Adipocyte (in vitro differentiated cells): ENCODE data around the gene ZNHIT6.
"Not testable (repeated sequence)": the region's sequence is repeated elsewhere in the genome, so short reads cannot be mapped to it uniquely, and the experiment has no call there.

Source experiments
- DNase-seq: peaks from one replicate; pipeline ENCODE4 v3.0.0-alpha.2; 2015; ENCODE audit warnings: low read depth
- H3K27me3 ChIP-seq: replicated peaks from 2 replicates; pipeline ENCODE4 v1.7.0; 2013; ENCODE audit warnings: mild to moderate bottlenecking, low read length, moderate library complexity; ENCODE audit not compliant: control insufficient read depth, insufficient read depth
- H3K36me3 ChIP-seq: 2 replicates; pipeline ENCODE4 v1.7.0; 2013; ENCODE audit warnings: low read length, mild to moderate bottlenecking, moderate library complexity; ENCODE audit not compliant: control insufficient read depth, insufficient read depth, severe bottlenecking
- H3K4me1 ChIP-seq: 2 replicates; pipeline ENCODE4 v1.7.0; 2013; ENCODE audit warnings: mild to moderate bottlenecking, low read length, moderate library complexity; ENCODE audit not compliant: control insufficient read depth, insufficient read depth
- H3K4me3 ChIP-seq: 2 replicates; pipeline ENCODE4 v1.7.0; 2013; ENCODE audit warnings: mild to moderate bottlenecking, low read length, moderate library complexity
- H3K9ac ChIP-seq: 2 replicates; pipeline ENCODE4 v1.7.0; 2013; ENCODE audit warnings: mild to moderate bottlenecking, low read length, moderate library complexity
- H3K9me3 ChIP-seq: 2 replicates; pipeline ENCODE4 v1.7.0; 2013; ENCODE audit warnings: mild to moderate bottlenecking, low read length, moderate library complexity; ENCODE audit not compliant: control insufficient read depth

ZNHIT6 gene

DNA sequence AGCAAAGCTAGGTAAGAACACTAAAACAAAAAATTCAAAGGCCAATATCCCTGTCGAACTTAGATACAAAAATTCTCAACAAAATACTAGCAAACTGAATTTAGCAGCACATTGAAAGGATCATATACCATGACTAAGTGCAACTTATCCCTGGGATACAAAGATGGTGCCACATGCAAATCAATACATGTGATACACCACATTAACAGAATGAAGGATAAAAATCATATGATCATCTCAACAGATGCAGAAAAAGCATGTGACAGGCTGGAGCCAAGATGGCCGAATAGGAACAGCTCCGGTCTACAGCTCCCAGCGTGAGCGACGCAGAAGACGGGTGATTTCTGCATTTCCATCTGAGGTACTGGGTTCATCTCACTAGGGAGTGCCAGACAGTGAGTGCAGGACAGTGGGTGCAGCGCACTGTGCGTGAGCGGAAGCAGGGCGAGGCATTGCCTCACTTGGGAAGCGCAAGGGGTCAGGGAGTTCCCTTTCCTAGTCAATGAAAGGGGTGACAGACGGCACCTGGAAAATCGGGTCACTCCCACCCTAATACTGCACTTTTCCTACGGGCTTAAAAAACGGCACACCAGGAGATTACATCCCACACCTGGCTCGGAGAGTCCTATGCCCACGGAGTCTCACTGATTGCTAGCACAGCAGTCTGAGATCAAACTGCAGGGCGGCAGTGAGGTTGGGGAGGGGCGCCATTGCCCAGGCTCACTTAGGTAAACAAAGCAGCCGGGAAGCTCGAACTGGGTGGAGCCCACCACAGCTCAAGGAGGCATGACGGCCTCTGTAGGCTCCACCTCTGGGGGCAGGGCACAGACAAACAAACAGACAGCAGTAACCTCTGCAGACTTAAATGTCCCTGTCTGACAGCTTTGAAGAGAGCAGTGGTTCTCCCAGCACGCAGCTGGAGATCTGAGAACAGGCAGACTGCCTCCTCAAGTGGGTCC, 66.4 kb downstream of the ZNHIT6 start:
- not testable (repeated sequence) for H3K9ac ChIP-seq, H3K4me3 ChIP-seq, H3K4me1 ChIP-seq, DNase-seq, H3K27me3 ChIP-seq
- H3K9me3 ChIP-seq = peaks cover 18% of the 10 kb centered on the region
- peaks cover 15% of the 10 kb centered on the region for H3K36me3 ChIP-seq

DNA sequence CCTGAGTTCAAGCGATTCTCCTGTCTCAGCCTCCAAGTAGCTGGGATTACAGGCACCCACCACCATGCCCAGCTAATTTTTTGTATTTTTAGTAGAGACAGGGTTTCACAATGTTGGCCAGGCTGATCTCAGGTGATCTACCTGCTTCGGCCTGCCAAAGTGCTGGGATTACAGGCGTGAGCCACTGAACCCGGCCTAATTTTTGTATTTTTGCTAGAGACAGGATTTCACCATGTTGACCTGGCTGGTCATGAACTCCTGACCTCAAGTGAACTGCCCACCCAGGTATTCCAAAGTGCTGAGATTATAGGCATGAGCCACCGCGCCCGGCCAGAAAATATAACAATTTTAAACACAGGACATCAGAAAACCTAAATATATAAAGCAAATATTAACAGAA, 68.3 kb downstream of the ZNHIT6 start:
- Histone ChIP-seq H3K36me3 (peaks cover 25% of the 10 kb centered on the region), H3K9me3 (peaks cover 18% of the 10 kb centered on the region)
- not testable (repeated sequence) for H3K4me3 ChIP-seq, H3K4me1 ChIP-seq, DNase-seq, H3K27me3 ChIP-seq, H3K9ac ChIP-seq

DNA sequence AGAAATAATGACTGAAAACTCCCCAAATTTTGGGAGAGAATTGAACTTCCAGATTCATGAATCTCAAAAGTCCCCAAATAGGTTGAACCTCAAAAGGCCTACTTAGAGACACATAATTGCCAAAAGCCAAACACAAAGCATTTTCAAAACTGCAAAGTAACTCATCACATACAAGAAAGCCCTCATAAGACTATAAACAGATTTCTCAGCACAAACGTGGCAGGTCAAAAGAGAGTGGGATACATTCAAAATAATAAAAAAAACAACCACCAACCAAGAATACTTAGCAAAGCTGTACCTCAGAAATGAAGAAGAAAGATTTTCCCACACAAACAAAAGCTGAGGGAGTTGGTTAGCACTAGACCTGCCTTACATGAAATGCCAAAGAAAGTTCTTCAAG, 69.8 kb downstream of the ZNHIT6 start:
- Histone ChIP-seq H3K9me3 (peaks cover 18% of the 10 kb centered on the region), H3K4me3 (peak overlapping the region; percentile 17), H3K4me1 (no peaks in the 10 kb centered on the region), H3K9ac (no peak overlapping the region), H3K27me3 (no peaks in the 10 kb centered on the region), H3K36me3 (peaks cover 25% of the 10 kb centered on the region)
- no peak for DNase-seq

DNA sequence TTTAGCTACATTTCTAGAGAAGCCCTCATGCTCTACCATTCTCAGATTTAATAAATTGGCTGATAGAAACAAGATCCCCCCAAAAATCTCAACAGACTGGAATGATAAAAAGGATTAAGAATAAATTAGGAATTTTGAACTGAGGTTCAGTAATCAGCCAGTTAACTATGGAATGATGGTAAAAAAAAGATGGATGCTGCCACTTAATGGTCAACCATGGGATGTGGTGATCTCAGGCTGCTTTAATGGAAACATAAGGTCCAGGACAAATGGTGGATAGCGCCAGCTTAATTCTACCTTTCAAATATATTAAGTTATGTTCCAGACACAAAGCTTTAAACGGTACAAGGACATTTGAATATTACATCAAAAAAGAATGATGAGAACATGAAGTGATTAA, 77.7 kb downstream of the ZNHIT6 start:
- H3K4me1 ChIP-seq = peaks cover 12% of the 10 kb centered on the region
- H3K9me3 ChIP-seq = no peaks in the 10 kb centered on the region
- H3K27me3 ChIP-seq = no peaks in the 10 kb centered on the region
- no peak overlapping the region for H3K9ac ChIP-seq
- H3K36me3 ChIP-seq = peaks cover 4% of the 10 kb centered on the region
- H3K4me3 ChIP-seq = no peak overlapping the region
- no peak for DNase-seq

DNA sequence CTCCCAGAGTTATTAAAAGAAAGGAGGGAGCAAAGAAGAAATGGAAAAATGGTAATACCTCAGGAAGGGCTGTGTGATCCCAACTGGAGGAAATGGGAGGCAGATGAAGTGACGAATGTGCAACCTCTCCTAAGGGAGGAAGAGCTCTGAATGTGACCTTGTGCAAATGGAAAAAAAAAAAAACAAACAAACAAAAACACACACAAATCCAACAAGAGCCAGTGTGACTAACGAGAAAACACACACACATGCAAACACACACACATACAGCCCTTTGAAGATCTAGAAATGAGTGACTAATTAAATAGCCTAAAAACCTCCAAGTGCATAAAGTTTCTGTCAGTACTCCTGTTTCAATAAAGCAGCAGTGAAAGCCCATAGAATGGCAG, 78.7 kb downstream of the ZNHIT6 start:
- no peaks in the 10 kb centered on the region for H3K27me3 ChIP-seq
- DNase-seq = no peak
- no peaks in the 10 kb centered on the region for H3K36me3 ChIP-seq
- no peaks in the 10 kb centered on the region for H3K9me3 ChIP-seq
- no peak overlapping the region for H3K4me3 ChIP-seq
- H3K4me1 ChIP-seq = peaks cover 12% of the 10 kb centered on the region
- H3K9ac ChIP-seq = peak overlapping the region; percentile 56

DNA sequence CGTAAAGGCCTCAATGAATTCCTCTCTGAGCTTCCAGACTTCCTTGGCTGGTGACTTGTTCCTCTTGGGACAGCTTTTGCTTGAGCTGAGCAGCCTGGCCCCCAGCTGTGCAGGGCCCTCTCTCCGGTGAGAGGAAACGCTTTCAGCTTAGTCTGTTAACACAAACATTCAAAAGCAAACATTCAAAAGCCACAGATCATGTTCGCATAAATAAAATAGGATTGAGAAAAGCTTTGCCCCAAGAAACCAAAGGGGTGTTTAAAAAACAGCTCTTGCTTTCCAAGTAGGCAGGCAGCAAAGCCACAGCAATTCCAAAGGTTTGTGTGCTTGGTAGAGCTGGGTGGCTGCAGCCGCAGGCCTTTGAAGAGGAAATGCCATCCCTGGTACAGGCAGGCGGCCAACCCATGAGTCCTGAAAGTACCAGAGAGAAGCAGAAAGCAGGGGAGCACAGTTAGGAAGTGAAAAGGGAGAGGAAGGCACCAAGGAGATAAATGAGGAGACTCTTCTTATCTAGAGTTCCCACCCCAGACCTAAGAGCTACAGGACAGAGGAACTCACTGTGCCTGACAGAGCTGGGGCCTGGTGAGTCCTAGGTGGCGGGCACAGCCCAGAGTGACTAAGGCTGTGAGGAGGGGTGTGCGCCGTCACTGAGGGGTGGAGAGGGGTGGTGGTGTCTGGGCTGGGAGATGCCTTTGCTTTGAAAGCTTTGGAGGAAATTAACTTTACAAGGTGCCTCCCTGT, 79.3 kb downstream of the ZNHIT6 start:
- H3K9ac ChIP-seq = peak overlapping the region; percentile 56
- H3K36me3 ChIP-seq = no peaks in the 10 kb centered on the region
- H3K9me3 ChIP-seq = no peaks in the 10 kb centered on the region
- peaks cover 12% of the 10 kb centered on the region for H3K4me1 ChIP-seq
- no peaks in the 10 kb centered on the region for H3K27me3 ChIP-seq
- no peak overlapping the region for H3K4me3 ChIP-seq
- peak; percentile 85 for DNase-seq

DNA sequence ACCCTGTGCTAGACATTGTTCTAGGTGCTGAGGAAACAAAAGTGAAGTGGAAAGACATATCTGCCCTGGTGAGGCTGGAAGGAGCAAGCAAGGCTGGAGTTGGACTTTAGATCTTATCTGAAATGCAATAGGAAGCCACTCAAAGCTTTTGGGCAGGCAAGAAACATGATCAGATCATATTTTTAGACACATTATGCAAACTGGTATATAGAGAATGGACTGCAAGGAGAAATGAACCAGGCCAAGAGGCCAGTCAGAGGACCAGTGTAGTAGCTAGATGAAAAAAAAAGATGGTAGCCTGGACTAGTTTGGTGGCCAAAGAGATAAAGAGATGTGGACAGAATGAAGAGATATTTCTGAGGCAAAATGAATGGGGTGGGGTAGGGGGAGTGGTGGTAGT, 81.4 kb downstream of the ZNHIT6 start:
- Histone ChIP-seq H3K27me3 (no peaks in the 10 kb centered on the region), H3K9me3 (peaks cover 8% of the 10 kb centered on the region), H3K9ac (no peak overlapping the region), H3K4me1 (peaks cover 12% of the 10 kb centered on the region), H3K4me3 (no peak overlapping the region), H3K36me3 (no peaks in the 10 kb centered on the region)
- no peak for DNase-seq

DNA sequence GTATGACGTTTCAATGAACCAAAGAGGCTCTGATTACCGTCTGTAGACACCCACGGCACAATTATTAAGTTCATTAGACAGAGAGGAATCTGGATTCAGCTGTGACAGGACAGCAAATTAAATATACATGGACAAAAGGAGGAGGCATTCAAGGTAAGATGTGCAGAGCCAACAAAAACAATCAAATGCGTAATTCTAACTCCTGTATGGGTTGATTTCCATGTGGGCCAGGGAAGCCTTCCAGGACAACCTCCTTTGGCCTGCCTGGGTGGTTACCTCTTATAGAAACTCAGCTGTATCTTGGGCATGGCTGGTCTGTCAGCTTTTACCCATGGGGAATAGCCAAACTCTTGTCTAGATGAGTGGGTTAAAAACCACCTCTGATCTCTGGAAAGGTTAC, 83.9 kb downstream of the ZNHIT6 start:
- Histone ChIP-seq H3K9ac (no peak overlapping the region), H3K9me3 (peaks cover 21% of the 10 kb centered on the region), H3K36me3 (no peaks in the 10 kb centered on the region), H3K27me3 (no peaks in the 10 kb centered on the region), H3K4me3 (no peak overlapping the region), H3K4me1 (peaks cover 10% of the 10 kb centered on the region)
- DNase-seq = no peak

DNA sequence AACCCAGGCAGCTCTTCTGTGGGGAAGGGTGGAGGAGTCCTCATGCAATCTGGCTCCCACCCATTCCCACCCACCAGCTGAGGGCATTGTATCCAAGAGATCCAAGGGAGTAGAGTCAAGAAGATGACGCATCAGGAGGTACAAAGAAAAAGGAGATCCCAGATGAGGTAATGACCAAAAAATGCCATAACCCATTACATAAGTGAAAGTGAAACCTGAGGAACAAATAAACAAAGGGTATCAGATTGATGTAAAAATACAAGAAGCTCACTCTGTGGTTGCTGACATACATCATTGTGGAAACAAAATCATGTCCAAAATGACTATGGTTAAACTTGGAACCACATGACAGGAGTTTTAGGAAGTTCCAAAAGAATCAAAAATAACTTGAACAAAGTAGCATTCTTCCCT, 85.2 kb downstream of the ZNHIT6 start:
- DNase-seq = peak; percentile 62
- H3K9ac ChIP-seq = no peak overlapping the region
- no peaks in the 10 kb centered on the region for H3K27me3 ChIP-seq
- no peaks in the 10 kb centered on the region for H3K4me1 ChIP-seq
- H3K9me3 ChIP-seq = peaks cover 21% of the 10 kb centered on the region
- no peak overlapping the region for H3K4me3 ChIP-seq
- H3K36me3 ChIP-seq = no peaks in the 10 kb centered on the region

DNA sequence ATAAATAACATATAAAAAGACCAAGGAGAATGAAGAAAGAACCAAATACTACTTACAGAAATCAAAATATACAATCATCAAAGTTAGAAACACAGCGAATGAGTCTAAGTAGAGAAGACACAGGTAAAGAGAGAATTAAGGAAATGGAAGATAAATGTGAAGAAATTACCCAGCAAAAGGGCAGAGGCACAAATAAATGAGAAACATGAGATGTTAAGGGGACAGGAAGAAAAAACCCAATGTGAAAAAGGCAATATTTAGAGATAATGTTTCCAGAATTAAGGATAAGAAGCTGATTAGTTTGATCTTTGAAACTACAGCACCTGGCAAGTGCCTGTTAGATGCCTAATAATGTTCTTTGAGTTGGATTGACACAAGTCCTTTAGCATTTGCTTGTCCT, 86.8 kb downstream of the ZNHIT6 start:
- no peak for DNase-seq
- peak overlapping the region; percentile 39 for H3K4me3 ChIP-seq
- peaks cover 21% of the 10 kb centered on the region for H3K9me3 ChIP-seq
- no peaks in the 10 kb centered on the region for H3K27me3 ChIP-seq
- no peaks in the 10 kb centered on the region for H3K36me3 ChIP-seq
- no peak overlapping the region for H3K9ac ChIP-seq
- peaks cover 6% of the 10 kb centered on the region for H3K4me1 ChIP-seq

DNA sequence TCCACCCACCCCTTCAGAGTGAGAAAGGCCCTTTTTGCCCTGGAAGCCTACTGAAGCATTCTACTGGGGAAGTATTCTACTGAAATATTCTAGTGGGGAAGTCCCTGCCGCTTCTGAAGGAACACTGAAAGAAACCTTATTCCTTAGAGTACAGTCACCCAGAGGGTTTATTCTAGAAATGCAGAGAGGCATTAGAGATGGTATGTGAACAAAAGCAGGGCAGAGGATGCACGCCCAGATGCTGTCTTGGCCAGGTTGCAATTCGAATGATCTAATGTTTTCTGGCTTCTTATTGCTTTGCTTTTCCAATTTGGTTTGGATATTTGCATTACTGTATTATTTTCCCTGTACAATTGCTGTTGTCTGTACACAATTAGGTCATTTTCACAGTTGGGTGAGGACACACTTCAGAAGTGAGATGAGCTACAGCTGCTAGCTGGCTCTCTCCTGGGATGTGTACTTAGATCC, 90.6 kb downstream of the ZNHIT6 start:
- H3K4me3 ChIP-seq = no peak overlapping the region
- H3K9me3 ChIP-seq = peaks cover 21% of the 10 kb centered on the region
- DNase-seq = peak; percentile 89
- no peaks in the 10 kb centered on the region for H3K36me3 ChIP-seq
- peak overlapping the region; percentile 30 for H3K9ac ChIP-seq
- no peaks in the 10 kb centered on the region for H3K27me3 ChIP-seq
- H3K4me1 ChIP-seq = peaks cover 17% of the 10 kb centered on the region
